Measurements from ENCODE around the gene CYB561. TPM values are rescaled to one million over a fixed set of nuclear protein-coding genes. Genes with fewer than 3 reads are reported as not detected.

Gene CYB561
- total and polyA plus RNA-seq, 10 of the 15 experiments (the other 5 are each of a cell fraction or from before 2014, with no cell fraction given): 0.52 to 6.9 (median 2.5) TPM

GRCh38 chr17:63492940-63493339 lies 46.8 kb upstream of the CYB561 start (continued):
- TF ChIP-seq ZBTB4 (CRISPR knock-in tag; IDR thresholded peaks at IDR 0.05): no peak
- TF ChIP-seq RELA (IDR thresholded peaks at IDR 0.05; ENCODE audit: borderline replicate concordance, partially characterized antibody): no peak
- no peak for TF ChIP-seq PBX3 (IDR thresholded peaks at IDR 0.05; ENCODE audit: insufficient replicate concordance, low read depth, low read length)
- TF ChIP-seq HSF1 (IDR thresholded peaks at IDR 0.05; ENCODE audit: low read depth, low read length): no peak
- no peak for TF ChIP-seq CBX3 (IDR thresholded peaks at IDR 0.05; ENCODE audit: borderline replicate concordance, low read depth)
- TF ChIP-seq KAT2A (conservative IDR thresholded peaks at IDR 0.05; ENCODE audit: control insufficient read depth, low read depth, low read length): no peak
- TF ChIP-seq KLF5 (IDR thresholded peaks at IDR 0.05; ENCODE audit: partially characterized antibody): no peak

Data from GM12878 (cell line).